SIG-M5 treated with dmso at 0.1 percent for 504 hours (cell line): ENCODE results near the gene C10orf95.

Experiments
- DNase-seq: peaks from one replicate; lab custom pipeline; 2025; ENCODE audit not compliant: unreplicated experiment; lab: John Stamatoyannopoulos, UW

The C10orf95 gene

DNA sequence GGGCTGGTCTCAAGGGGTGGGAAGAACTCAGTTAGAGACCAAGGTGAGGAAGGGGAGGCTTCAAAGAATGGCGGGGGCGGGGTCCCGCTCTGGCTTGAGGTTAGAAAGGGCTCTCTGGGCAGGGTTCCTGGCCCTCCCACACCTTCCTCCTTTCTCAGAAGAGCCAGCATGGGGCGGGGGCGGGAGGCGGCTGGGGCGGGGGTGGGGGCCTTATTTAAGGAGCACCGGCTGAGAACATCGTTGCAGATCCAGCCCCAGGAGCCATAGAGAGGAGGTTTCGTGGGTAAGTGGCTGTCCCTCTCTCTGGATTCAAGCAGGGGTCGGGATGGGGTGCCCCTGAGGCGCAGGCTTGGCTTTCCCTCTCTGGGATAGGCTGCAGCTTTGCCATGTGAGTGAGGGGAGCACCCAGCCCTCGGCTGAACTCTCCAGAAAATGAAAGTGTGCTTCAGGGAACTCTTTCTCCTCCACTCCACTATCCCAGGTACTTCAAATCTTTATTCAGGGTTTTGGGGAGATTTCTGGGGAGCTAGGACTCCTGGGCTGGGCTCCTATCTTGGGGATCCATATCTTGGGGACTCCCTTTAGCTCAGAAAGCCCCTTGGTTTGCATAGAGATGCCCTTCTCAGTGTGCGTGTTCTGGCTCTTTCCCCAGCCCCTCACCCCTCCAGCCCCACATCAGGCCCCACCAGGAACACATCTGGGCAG lies 15.7 kb downstream of the C10orf95 start:
- no peak for DNase-seq

DNA sequence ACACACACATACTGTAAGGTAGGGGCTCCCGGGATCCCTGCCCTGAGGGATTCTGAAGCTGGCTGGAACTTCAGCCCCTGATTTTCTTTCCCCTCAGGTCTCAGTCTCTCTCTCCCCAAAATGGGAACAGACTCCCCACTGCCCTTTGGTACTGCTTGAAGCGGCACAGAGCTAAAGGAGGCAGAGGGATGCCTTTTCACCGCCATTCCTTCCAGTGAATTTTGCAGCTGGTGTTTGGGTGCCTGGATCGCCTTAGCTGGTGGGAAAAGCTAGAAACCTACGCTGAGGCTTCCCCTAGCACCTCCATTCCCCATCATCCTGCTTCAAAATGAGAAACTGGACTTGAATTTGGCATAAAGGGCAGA lies 16.2 kb downstream of the C10orf95 start:
- no peak for DNase-seq

DNA sequence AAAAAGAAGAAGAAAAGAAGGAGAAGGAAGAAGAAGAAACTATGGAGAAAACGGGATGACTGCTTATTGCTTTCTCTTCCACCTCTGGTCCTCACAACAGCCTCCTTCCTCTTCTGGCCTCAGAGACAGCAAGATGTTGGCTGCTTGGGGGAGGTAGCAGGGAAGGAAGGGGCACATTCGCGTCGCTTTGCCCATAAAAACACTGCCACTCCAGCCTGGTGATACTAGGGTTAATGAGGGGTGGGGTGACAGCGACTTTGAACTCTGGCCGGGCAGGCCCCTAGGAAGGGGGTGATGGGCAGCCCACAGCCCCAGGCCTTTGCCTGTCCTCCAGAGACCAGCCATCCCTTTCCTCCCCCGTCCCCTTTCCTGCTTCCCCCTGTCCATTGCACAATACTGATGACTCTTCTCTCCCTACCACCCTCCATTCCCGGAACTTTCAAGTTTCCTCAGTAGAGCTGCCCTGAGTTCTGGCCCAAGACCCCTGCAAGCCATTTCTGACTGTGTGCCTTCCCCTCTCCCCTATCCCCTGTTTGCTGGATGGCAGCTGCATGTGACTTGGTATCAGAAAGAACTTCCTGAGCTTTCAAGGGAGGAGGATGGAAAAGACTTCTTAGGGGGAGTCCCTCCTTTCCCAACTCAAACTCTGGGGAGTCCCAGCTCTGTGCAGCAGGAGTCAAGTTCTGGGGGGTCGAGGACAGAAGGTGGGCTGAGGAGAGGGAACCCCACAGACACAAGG lies 16.8 kb downstream of the C10orf95 start:
- peak; percentile 34 for DNase-seq

DNA sequence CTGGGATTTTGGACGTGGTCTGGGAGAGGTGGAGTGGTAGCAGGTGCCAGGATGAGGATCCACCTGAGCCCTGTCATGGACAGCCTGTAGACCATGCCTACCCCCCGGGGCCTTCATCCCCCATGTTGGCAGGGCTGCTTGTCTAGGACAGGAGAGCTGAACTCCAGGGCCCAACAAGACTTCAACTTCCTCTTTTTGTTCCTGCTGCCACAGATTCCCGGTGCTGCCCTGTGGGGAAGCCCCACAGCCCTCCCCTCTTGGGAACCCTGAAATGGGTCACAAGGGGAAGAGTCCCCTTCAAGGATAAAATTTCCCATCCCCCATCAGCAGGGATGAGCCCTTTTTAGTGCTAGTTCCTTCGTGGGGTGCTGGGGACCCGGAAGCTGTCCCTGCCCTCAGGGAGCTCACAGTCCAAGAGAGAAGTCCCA lies 17.7 kb downstream of the C10orf95 start:
- peak; percentile 59 for DNase-seq

- peak; percentile 94 for DNase-seq
Observed at GRCh38 chr10:102432162-102432950, 19.0 kb downstream of the C10orf95 start, which contains the start of gene CUEDC2. Gene CUEDC2 (minus strand): TSS chr10:102432574. CDS start chr10:102425188, 7,386 bp downstream.

GRCh38 chr10:102431452-102432124 lies 19.8 kb downstream of the C10orf95 start:
- peak; percentile 38 for DNase-seq

- DNase-seq: no peak
Observed at GRCh38 chr10:102429468-102429867, 21.9 kb downstream of the C10orf95 start.

- DNase-seq: no peak
Observed at GRCh38 chr10:102426803-102427287, 24.5 kb downstream of the C10orf95 start.

- DNase-seq: no peak
Observed at GRCh38 chr10:102425444-102425843, 25.9 kb downstream of the C10orf95 start.

DNA sequence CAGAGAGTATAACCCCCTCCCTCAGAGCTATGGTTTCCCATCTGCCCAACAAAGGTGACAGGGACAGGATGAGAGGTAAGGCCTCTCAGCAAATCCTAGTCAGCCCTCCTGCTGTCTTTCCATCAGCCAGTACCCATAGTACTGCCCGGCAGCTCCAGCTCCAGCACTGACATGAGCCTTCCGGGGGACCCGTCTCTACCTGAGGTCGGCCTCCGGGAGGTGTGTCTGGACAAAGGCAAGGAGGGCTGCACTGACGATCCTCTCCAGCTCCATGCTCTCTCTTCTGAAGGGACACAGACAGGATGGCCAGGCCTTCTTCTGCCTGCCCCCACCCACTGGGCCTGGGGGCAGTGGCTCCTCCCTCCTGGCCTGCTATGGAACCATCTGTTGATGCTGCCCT lies 26.4 kb downstream of the C10orf95 start:
- DNase-seq: no peak

DNA sequence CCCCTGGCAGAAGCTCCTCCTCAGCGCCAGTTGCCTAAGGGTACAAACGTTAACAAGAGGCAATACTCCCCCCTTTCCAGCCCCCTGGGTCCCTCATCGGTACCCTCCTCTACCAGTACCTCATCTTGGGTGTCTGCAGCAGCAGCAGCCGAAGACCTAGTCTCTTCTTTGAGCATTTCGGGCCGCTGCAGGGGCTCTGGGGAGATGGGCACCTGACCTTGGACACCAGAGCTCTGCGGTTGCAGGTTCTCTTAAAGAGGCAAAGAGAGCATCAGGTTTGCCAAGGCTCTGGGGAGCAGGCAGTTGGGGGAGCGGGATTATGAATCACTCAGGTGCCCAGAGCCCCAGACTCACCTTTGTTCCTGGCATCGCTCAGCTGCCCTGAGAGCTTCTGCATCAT lies 27.2 kb downstream of the C10orf95 start:
- no peak for DNase-seq

DNA sequence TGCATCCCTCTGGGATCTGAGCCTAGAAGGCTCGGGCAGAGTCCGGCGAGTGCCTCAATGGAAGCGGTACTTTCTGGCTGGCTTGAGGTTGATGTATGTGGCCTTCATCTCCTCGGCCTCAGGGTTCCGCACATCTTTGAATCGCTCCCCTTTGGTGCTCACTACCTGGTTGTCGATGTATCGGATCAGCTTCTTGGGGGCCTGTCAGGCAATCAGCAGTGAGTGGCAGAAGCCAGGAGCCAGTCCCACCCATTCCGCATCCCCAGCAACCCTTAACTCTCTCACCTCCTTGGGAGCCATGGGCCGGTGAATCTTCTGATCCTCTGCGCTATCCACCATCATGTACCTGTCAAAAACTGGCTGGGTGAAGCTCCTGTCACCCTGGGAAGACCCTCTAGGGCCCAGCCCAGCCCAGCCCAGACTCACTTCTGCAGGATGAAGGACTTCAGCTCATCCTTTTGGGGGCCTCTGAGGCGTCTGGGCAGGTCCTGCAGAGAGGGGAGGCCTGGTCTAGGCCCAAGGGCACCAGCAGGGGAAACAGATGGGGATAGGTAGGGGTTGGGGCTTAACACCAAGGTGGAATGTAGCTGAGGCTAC lies 27.9 kb downstream of the C10orf95 start:
- DNase-seq: no peak

DNA sequence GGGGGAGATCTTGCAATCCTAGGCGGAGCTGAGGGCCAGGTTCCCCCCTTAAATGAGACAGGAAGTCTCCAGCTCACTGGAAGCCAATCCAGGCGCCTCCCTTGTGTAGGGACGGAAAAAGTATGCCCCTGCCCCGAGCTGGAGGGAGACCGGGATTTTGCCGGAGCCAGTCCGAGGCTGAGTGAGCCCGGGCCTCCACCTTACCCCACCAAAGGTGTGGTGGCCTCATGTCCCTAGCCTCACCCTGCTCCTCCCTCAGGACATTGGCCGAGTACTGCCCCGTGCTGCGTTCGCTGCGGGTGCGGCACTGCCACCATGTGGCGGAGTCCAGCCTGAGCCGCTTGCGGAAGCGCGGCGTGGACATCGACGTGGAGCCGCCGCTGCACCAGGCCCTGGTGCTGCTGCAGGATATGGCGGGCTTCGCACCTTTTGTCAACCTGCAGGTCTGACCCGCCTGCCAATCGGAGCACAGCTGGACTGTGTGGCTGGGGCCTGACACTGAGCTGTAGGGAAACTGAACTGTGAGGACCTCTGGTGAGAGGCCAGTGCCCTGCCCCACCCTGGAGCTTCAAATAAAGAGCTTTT lies 28.7 kb downstream of the C10orf95 start:
- peak; percentile 61 for DNase-seq

DNA sequence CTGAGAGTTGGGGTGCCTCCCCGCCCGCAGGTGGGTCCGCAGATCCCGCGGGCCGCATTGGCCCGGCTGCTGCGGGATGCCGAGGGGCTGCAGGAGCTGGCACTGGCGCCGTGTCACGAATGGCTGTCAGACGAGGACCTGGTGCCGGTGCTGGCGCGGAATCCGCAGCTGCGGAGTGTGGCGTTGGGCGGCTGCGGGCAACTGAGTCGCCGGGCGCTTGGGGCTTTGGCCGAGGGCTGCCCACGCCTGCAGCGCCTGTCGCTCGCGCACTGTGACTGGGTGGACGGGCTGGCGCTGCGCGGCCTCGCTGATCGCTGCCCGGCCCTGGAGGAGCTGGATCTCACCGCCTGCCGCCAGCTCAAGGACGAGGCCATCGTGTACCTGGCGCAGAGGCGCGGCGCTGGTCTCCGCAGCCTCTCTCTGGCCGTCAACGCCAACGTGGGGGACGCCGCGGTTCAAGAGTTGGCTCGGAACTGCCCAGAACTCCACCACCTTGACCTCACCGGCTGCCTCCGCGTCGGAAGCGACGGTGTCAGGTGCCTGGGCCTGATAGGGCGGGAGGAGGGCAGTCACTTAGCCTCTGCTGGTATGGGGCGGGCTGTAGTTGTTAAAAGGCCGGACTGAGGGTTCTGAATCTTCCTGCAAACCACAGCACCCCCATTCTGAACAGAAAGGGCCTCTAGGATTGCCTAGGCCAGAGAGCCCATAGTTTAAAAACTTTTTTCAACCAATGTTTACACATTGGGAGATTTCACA lies 29.4 kb downstream of the C10orf95 start:
- DNase-seq: no peak

- DNase-seq: no peak
Observed at GRCh38 chr10:102421507-102421756, 29.9 kb downstream of the C10orf95 start.

DNA sequence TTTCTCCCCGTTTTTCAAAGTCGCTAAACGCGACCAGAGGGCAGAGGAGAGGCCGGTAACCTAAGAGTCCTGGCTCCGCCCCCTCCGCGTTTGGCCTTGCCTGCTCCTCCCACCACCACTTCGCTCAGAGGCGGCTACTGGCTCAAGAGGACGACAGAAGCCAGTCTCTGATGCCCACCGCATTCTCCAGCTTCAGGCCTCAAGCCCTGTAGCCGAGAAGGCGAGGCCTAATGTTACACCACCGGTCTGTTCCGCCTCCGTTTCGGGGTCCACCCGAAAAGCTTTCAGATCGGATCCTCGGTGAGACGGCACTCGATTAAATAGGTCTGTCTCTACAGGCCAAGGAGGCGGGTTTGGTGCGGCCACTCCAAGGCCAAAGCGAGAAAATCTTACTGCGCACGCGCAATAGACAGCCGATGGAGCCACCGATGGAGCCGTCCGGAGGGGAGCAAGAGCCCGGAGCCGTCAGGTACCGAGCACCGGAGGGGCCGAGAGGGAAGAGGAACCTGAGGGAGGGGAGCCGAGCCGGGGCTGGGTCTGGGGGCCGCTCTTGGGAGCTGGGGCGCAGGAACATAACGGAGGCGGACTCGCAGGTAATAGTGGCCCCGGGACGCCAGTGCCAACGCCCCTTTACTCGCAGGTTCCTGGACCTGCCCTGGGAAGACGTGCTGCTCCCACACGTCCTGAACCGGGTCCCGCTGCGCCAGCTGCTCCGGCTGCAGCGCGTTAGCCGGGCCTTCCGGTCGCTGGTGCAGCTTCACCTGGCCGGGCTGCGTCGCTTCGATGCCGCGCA lies 30.4 kb downstream of the C10orf95 start, which contains the start of gene FBXL15:
FBXL15 (plus strand) TSS at position 123 of the 793 bp plus-strand sequence; CDS start at position 417, 294 bp downstream.
- peak; percentile 92 for DNase-seq

- DNase-seq: no peak
Observed at GRCh38 chr10:102420181-102420713, 31.1 kb downstream of the C10orf95 start.
